ENCODE results near the gene EPS15. TPM values are rescaled to one million over a fixed set of nuclear protein-coding genes. Genes with fewer than 3 reads are reported as not detected.

The EPS15 gene
- total RNA-seq, 1 donor from 2014 or later = 120 TPM

DNA sequence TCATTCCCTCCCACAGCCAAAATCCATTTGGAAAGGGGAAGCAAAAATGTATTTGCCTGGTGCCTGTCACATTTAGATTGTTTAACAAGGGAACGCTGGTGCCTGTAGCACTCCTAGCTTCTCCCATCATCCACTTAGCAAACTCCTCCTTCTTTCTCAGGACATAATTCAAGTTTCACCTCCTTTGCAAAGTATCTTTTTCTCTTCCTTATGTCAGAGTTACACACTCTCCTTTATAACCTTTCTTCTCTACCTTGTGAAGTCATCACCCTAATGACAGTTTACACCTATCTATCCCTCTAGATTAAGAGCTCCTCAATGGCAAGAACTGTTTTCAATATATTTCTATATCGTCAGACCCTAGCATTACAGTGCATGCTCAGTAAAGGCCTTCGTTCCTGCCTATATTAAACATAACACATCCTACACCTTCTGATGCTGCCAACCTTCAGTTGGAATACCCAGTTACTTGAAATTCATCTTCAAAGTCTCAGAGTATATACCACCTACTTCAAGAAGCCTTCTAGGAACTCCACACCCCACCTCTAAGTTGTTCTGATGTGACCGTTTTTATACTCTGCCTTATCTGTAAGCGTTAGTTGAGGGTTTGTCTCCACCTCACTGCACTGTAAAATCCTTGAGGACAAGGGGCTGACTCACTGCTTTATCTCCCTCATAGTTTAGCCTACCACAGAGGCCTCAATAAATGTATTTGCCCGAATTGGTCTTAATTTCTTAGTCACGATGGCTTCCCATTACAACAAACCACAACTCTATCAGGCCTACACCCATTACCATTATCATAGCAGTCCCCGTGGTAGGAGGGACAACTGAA, 1.0 kb upstream of the EPS15 start:
- H3K27me3 Mint-ChIP-seq (ENCODE audit: unreplicated experiment) = peaks cover 6% of the 10 kb centered on the region
- H3K9me3 Mint-ChIP-seq (ENCODE audit: unreplicated experiment) = no peaks in the 10 kb centered on the region
- H3K4me1 Mint-ChIP-seq (ENCODE audit: unreplicated experiment) = peaks cover 35% of the 10 kb centered on the region
- peak overlapping the region; percentile 21 for H3K27ac Mint-ChIP-seq (ENCODE audit: unreplicated experiment)
- TF ChIP-seq, protein P1, sequence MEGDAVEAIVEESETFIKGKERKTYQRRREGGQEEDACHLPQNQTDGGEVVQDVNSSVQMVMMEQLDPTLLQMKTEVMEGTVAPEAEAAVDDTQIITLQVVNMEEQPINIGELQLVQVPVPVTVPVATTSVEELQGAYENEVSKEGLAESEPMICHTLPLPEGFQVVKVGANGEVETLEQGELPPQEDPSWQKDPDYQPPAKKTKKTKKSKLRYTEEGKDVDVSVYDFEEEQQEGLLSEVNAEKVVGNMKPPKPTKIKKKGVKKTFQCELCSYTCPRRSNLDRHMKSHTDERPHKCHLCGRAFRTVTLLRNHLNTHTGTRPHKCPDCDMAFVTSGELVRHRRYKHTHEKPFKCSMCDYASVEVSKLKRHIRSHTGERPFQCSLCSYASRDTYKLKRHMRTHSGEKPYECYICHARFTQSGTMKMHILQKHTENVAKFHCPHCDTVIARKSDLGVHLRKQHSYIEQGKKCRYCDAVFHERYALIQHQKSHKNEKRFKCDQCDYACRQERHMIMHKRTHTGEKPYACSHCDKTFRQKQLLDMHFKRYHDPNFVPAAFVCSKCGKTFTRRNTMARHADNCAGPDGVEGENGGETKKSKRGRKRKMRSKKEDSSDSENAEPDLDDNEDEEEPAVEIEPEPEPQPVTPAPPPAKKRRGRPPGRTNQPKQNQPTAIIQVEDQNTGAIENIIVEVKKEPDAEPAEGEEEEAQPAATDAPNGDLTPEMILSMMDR (IDR thresholded peaks at IDR 0.05; ENCODE audit: unreplicated experiment) = no peak
- peaks cover 17% of the 10 kb centered on the region for H3K36me3 Mint-ChIP-seq (ENCODE audit: low read depth, unreplicated experiment)
- H3K4me3 Mint-ChIP-seq (ENCODE audit: unreplicated experiment) = peak overlapping the region; percentile 94
- DNase-seq (ENCODE audit: low spot score) = no peak

DNA sequence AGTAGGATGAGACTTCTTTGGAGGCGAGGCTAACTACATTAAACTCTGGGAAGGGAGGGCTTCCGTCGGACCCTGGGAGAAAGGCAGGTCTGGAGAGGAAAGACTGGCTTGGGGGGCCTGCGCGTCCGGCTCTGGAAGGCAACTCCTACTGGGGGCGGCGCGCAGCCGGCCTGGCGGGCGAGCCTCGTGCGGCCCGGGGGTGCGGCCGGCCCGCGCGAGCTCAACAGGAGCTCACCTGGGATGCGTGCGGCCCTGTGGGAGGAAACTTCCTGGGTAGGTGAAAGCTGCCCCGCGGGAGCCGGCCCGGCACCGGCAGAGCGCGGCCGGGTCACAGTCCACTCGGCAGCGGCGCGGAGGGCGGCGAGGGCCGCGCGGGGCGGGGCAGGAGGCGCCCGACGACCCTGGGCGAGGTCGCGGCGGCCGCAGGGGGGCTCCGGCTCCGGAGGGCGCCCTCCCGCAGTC, 449 bp downstream of the EPS15 start:
- Mint-ChIP-seq H3K27me3 (ENCODE audit: unreplicated experiment) (peaks cover 6% of the 10 kb centered on the region), H3K9me3 (ENCODE audit: unreplicated experiment) (no peaks in the 10 kb centered on the region), H3K36me3 (ENCODE audit: low read depth, unreplicated experiment) (peaks cover 17% of the 10 kb centered on the region)

DNA sequence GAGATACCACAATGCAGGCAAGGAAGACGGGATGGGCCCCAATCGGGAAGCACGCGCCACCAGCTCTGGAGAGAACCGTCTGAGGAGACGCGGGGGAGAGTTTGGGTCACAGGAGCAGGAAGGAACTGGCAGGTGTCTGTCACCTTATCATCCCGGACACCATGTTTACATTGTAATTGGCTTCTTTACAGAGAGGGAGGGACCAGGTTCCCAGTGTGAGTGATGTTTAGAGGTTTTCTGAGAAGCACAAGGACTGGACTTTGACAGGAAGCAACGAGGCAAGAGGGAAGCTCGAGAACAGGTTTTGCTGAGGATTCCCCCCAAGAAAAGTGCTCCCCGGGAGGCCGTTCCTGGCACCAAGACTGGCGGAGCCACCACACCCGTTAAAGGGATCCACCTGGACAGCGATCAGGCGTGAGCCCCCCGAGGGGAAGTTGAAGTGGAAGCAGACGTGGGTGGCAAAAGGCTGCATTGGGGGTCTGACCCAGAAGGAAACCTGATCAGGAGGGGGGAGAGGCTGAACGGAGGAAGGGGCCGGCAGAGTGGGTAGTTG, 957 bp downstream of the EPS15 start:
- DNase-seq (ENCODE audit: low spot score) = peak; percentile 44
- H3K36me3 Mint-ChIP-seq (ENCODE audit: low read depth, unreplicated experiment) = peaks cover 17% of the 10 kb centered on the region
- TF ChIP-seq, protein P1 (IDR thresholded peaks at IDR 0.05; ENCODE audit: unreplicated experiment) = no peak
- H3K4me1 Mint-ChIP-seq (ENCODE audit: unreplicated experiment) = peaks cover 43% of the 10 kb centered on the region
- no peaks in the 10 kb centered on the region for H3K9me3 Mint-ChIP-seq (ENCODE audit: unreplicated experiment)
- peak overlapping the region; percentile 97 for H3K27ac Mint-ChIP-seq (ENCODE audit: unreplicated experiment)
- peaks cover 6% of the 10 kb centered on the region for H3K27me3 Mint-ChIP-seq (ENCODE audit: unreplicated experiment)
- peak overlapping the region; percentile 96 for H3K4me3 Mint-ChIP-seq (ENCODE audit: unreplicated experiment)

More for the DNA sequence above, 449 bp downstream of the EPS15 start:
- Mint-ChIP-seq H3K4me1 (ENCODE audit: unreplicated experiment) (peaks cover 43% of the 10 kb centered on the region), H3K27ac (ENCODE audit: unreplicated experiment) (peak overlapping the region; percentile 97), H3K4me3 (ENCODE audit: unreplicated experiment) (peak overlapping the region; percentile 96)
- TF ChIP-seq, protein P1 (IDR thresholded peaks at IDR 0.05; ENCODE audit: unreplicated experiment) = no peak
- peak; percentile 46 for DNase-seq (ENCODE audit: low spot score)

DNA sequence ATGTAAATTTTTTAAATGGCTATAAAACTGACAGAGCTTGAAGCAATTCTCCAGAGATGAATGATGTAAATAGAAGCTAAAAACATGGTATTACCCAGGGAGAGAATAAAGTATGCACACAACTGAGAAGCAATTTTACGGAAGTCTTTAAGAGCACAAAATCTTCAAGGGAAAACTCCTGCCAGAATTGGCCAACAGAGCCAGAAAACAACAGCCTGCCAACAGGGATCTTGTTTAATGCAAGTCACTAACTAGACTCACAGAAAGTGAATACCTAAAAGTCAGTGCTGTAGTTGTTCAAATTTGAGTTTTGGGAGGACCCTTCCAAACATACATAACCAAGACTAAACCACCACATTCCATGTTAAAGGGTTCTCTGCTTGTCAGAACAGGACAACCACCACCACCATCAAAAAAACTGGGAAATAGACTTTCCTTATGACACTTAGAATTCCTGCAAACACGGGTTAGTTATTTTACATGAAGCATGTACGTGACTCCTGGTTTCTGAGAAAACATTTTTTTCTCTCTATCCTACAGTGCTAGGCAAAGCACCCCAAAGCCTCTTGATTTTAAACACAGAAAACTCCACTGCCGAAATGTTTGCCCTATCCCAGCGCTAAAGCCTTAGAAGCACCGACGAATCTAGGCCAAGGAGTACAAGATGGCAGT, 1.6 kb downstream of the EPS15 start:
- Mint-ChIP-seq H3K9me3 (ENCODE audit: unreplicated experiment) (no peaks in the 10 kb centered on the region), H3K27me3 (ENCODE audit: unreplicated experiment) (peaks cover 6% of the 10 kb centered on the region), H3K4me3 (ENCODE audit: unreplicated experiment) (peak overlapping the region; percentile 96), H3K27ac (ENCODE audit: unreplicated experiment) (peak overlapping the region; percentile 97), H3K36me3 (ENCODE audit: low read depth, unreplicated experiment) (peaks cover 17% of the 10 kb centered on the region), H3K4me1 (ENCODE audit: unreplicated experiment) (peaks cover 46% of the 10 kb centered on the region)
- no peak for DNase-seq (ENCODE audit: low spot score)
- TF ChIP-seq, protein P1 (IDR thresholded peaks at IDR 0.05; ENCODE audit: unreplicated experiment) = no peak

Data from endothelial cell (in vitro differentiated cells).